Fibroblast of villous mesenchyme (primary cell): ENCODE data around the gene WDR1. TPM values are rescaled to one million over a fixed set of nuclear protein-coding genes. Genes with fewer than 3 reads are reported as not detected.

ENCODE experiments used
- DNase-seq: peaks from one replicate; pipeline ENCODE4 v3.0.0-alpha.2; 2010; ENCODE audit warnings: low read depth
- H3K4me3 ChIP-seq: 2 replicates; pipeline ENCODE4 v1.5.1; 2011; ENCODE audit warnings: low read depth, mild to moderate bottlenecking, low read length
- CTCF ChIP-seq: IDR thresholded peaks from 2 replicates; pipeline ENCODE4 v1.5.1; 2012; ENCODE audit warnings: low read depth, mild to moderate bottlenecking, low read length; ENCODE audit not compliant: insufficient read depth
- total RNA-seq: library from RNA; depleted of rRNA; stranded (reverse); fragments of >200 nt; gene quantifications from 2 replicates; pipeline ENCODE4 v1.2.3, GENCODE V29; 2012

WDR1 gene
- total RNA-seq, 1 donor: 516 TPM

- no peak overlapping the region for H3K4me3 ChIP-seq
- peak; percentile 63 for DNase-seq
- TF ChIP-seq CTCF: peak; percentile 60
Observed at GRCh38 chr4:10063544-10064300, 52.9 kb downstream of the WDR1 start.

- peak; percentile 18 for DNase-seq
- no peak for TF ChIP-seq CTCF
- H3K4me3 ChIP-seq: no peak overlapping the region
Observed at GRCh38 chr4:10061650-10062415, 54.8 kb downstream of the WDR1 start.

GRCh38 chr4:10058371-10058770, 58.2 kb downstream of the WDR1 start:
- DNase-seq: no peak
- no peak overlapping the region for H3K4me3 ChIP-seq
- TF ChIP-seq CTCF: no peak

- no peak for DNase-seq
Observed at GRCh38 chr4:10057023-10057395, 59.6 kb downstream of the WDR1 start.

GRCh38 chr4:10056334-10057022, 60.1 kb downstream of the WDR1 start:
- H3K4me3 ChIP-seq: no peak overlapping the region
- no peak for TF ChIP-seq CTCF
- no peak for DNase-seq

More at GRCh38 chr4:10057023-10057395, 59.6 kb downstream of the WDR1 start:
- no peak for TF ChIP-seq CTCF
- no peak overlapping the region for H3K4me3 ChIP-seq

- no peak for TF ChIP-seq CTCF
- no peak for DNase-seq
- no peak overlapping the region for H3K4me3 ChIP-seq
Observed at GRCh38 chr4:10055871-10056270, 60.7 kb downstream of the WDR1 start.
